DMS153 (cell line): ENCODE data around the gene VSTM2L.

ENCODE experiments used
- DNase-seq: peaks from one replicate; lab custom pipeline; 2025; lab: John Stamatoyannopoulos, UW

VSTM2L gene

GRCh38 chr20:37878835-37879599 lies 23.9 kb upstream of the VSTM2L start:
- DNase-seq, result peak; percentile 21

GRCh38 chr20:37879843-37880242 lies 23.1 kb upstream of the VSTM2L start:
- no peak for DNase-seq

GRCh38 chr20:37880726-37881591 lies 22.0 kb upstream of the VSTM2L start:
- peak; percentile 73 for DNase-seq

GRCh38 chr20:37881601-37882343 lies 21.2 kb upstream of the VSTM2L start:
- peak; percentile 31 for DNase-seq

- DNase-seq, result peak; percentile 82
Measured at GRCh38 chr20:37882961-37883712, 19.8 kb upstream of the VSTM2L start.

GRCh38 chr20:37885042-37885441 lies 17.9 kb upstream of the VSTM2L start:
- no peak for DNase-seq

GRCh38 chr20:37885593-37886503 lies 17.1 kb upstream of the VSTM2L start:
- DNase-seq, result peak; percentile 20

- peak; percentile 46 for DNase-seq
Measured at GRCh38 chr20:37886851-37887297, 16.1 kb upstream of the VSTM2L start.

GRCh38 chr20:37888641-37889040 lies 14.3 kb upstream of the VSTM2L start:
- no peak for DNase-seq

GRCh38 chr20:37890108-37890507 lies 12.8 kb upstream of the VSTM2L start:
- no peak for DNase-seq

GRCh38 chr20:37890643-37891042 lies 12.3 kb upstream of the VSTM2L start:
- DNase-seq, result peak; percentile 23

- DNase-seq, result peak; percentile 29
Measured at GRCh38 chr20:37892001-37892400, 10.9 kb upstream of the VSTM2L start.

- no peak for DNase-seq
Measured at GRCh38 chr20:37893566-37894241, 9.2 kb upstream of the VSTM2L start.

- no peak for DNase-seq
Measured at GRCh38 chr20:37894454-37894853, 8.5 kb upstream of the VSTM2L start.

- no peak for DNase-seq
Measured at GRCh38 chr20:37895166-37895565, 7.8 kb upstream of the VSTM2L start.

- no peak for DNase-seq
Measured at GRCh38 chr20:37896932-37897548, 5.9 kb upstream of the VSTM2L start.

GRCh38 chr20:37898233-37899104 lies 4.5 kb upstream of the VSTM2L start:
- DNase-seq, result no peak
